Activated gamma-delta T cell (primary cell): Measurements from ENCODE around the gene MPV17L2.
A peak's percentile ranks its signal among the peaks of the same experiment; 100 is the strongest.

Experiments used
- DNase-seq: peaks from one replicate; lab custom pipeline; 2025; lab: John Stamatoyannopoulos, UW

The MPV17L2 gene

GRCh38 chr19:18218159-18218558 lies 25.1 kb downstream of the MPV17L2 start:
- no peak for DNase-seq

- no peak for DNase-seq
These were observed 25.6 kb downstream of the MPV17L2 start for GRCh38 chr19:18218600-18218999.

GRCh38 chr19:18219911-18220631 lies 27.1 kb downstream of the MPV17L2 start:
- DNase-seq, result no peak

- no peak for DNase-seq
These were observed 27.7 kb downstream of the MPV17L2 start for GRCh38 chr19:18220632-18221275.

- no peak for DNase-seq
These were observed 29.1 kb downstream of the MPV17L2 start for GRCh38 chr19:18221815-18222725.

- DNase-seq, result no peak
These were observed 31.0 kb downstream of the MPV17L2 start for GRCh38 chr19:18223860-18224524.

GRCh38 chr19:18224525-18225354 lies 31.7 kb downstream of the MPV17L2 start:
- peak; percentile 63 for DNase-seq

GRCh38 chr19:18225355-18225701 lies 32.3 kb downstream of the MPV17L2 start:
- no peak for DNase-seq

- DNase-seq, result no peak
These were observed 32.9 kb downstream of the MPV17L2 start, which contains the start of gene PDE4C for GRCh38 chr19:18225702-18226468. Gene PDE4C, minus strand, starts transcription at chr19:18226438. Its CDS starts 23 bp downstream, at chr19:18226415.

GRCh38 chr19:18226956-18227780 lies 34.1 kb downstream of the MPV17L2 start:
- no peak for DNase-seq

GRCh38 chr19:18227781-18228271 lies 34.8 kb downstream of the MPV17L2 start:
- no peak for DNase-seq

GRCh38 chr19:18229474-18229873 lies 36.5 kb downstream of the MPV17L2 start:
- DNase-seq, result no peak

- DNase-seq, result no peak
These were observed 36.9 kb downstream of the MPV17L2 start for GRCh38 chr19:18229915-18230314.

- DNase-seq, result no peak
These were observed 38.1 kb downstream of the MPV17L2 start for GRCh38 chr19:18230941-18231734.

GRCh38 chr19:18231775-18232174 lies 38.8 kb downstream of the MPV17L2 start:
- DNase-seq, result no peak

- no peak for DNase-seq
These were observed 39.7 kb downstream of the MPV17L2 start for GRCh38 chr19:18232540-18233223.

GRCh38 chr19:18233224-18233825 lies 40.3 kb downstream of the MPV17L2 start:
- DNase-seq, result no peak
